GM12872 (cell line): ENCODE results near the gene KCNJ8.

Experiments used
- CTCF ChIP-seq: IDR thresholded peaks from 3 replicates; pipeline ENCODE4 v1.5.1; 2011; ENCODE audit warnings: low read depth, mild to moderate bottlenecking, low read length, moderate library complexity; ENCODE audit not compliant: insufficient read depth

KCNJ8 gene

GRCh38 chr12:21718403-21718802, 56.1 kb downstream of the KCNJ8 start:
- TF ChIP-seq CTCF, result no peak

- TF ChIP-seq CTCF, result no peak
These were observed 56.7 kb downstream of the KCNJ8 start for GRCh38 chr12:21717767-21718166.

- TF ChIP-seq CTCF, result no peak
These were observed 59.1 kb downstream of the KCNJ8 start for GRCh38 chr12:21715386-21715785.
